ENCODE measurements around the gene MVB12B. TPM values are rescaled to one million over a fixed set of nuclear protein-coding genes. Genes with fewer than 3 reads are reported as not detected.

MVB12B gene
- total and polyA plus RNA-seq, 2 of the 8 experiments (the other 6 are each of a cell fraction or from before 2014, with no cell fraction given): 2.6 to 5.0 TPM

DNA sequence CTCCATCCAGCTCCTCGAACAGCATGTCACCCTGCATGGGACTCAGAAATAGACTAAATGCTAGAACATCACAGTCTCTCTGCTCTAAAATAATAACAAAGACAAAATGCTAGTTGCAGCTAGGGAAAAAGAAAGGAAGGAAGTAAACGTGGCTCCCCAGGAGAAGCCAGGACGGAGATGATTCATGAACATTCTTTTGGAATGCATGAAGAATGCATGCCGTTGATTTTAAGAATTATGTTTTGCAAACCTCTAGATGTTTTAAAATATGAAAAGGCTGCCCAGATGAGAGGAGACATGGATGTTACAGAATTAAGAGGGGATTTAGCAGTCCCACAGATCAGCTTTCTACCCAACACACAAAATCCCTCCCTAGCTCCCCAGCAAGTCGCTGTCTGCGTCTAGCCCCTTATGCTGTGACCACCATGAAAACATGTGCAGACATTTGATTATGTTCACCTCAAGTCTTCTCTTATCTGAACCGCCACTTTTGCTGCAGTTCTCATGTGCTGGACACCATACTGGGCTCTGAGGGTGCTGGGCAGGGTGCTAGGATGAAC is 147.7 kb downstream of the MVB12B start:
- Histone ChIP-seq H3K4ac (replicated peaks; ENCODE audit: insufficient read length, low read depth, low read length) (no peak overlapping the region), H3K79me1 (ENCODE audit: low read depth, low read length) (no peaks in the 10 kb centered on the region), H2BK5ac (ENCODE audit: low read depth, low read length) (no peak overlapping the region), H3K23ac (ENCODE audit: insufficient read length) (no peak overlapping the region), H3K9ac (replicated peaks in 1 of 4; ENCODE audit: extremely low read depth in 1 of 4, low read depth in 3 of 4, low read length in 3 of 4) (0 out of 7 replicates have a peak overlapping the region, but pooled peaks of 1 of the 4 experiments have one; percentile 19), H3K27ac (ENCODE audit: low read depth, low read length) (no peak overlapping the region), H3K14ac (ENCODE audit: insufficient read length) (no peak overlapping the region), H4K8ac (ENCODE audit: extremely low read depth, insufficient read depth, low read length) (peak overlapping the region; percentile 5; the same call in 1 of the 2 replicates), H3K36me3 (ENCODE audit: control insufficient read depth in 2 of 4, insufficient read depth in 4 of 4, low read length in 3 of 4) (no peaks in the 10 kb centered on the region), H3K79me2 (ENCODE audit: control insufficient read depth in 1 of 2, insufficient read depth in 2 of 2, low read length in 2 of 2) (no peaks in the 10 kb centered on the region), H3K27me3 (replicated peaks in 1 of 4; ENCODE audit: control insufficient read depth in 3 of 4, extremely low read depth in 1 of 4, insufficient read depth in 3 of 4, low read length in 3 of 4) (no peaks in the 10 kb centered on the region), H3K18ac (ENCODE audit: extremely low read depth, low read length) (no peak overlapping the region; the same call in 1 of the 2 replicates), H4K91ac (replicated peaks; ENCODE audit: insufficient read length, low read length) (no peak overlapping the region), H4K5ac (ENCODE audit: insufficient read length, low read depth, low read length) (no peak overlapping the region), H3K4me3 (ENCODE audit: extremely low read depth in 1 of 4, insufficient read depth in 2 of 4, low read depth in 3 of 4, low read length in 4 of 4) (no peak overlapping the region), H2AFZ (ENCODE audit: low read length) (no peak overlapping the region), H3K4me2 (ENCODE audit: insufficient read depth in 1 of 2, low read depth in 2 of 2, low read length in 2 of 2) (no peak overlapping the region), H3K4me1 (replicated peaks in 1 of 4; ENCODE audit: control insufficient read depth in 3 of 4, insufficient read depth in 4 of 4, low read length in 3 of 4) (peaks cover 0 to 13% (median 3%) of the 10 kb centered on the region in 4 experiments; a peak in 3 of 7 replicates), H3K9me3 (ENCODE audit: insufficient read depth in 2 of 2, low read depth in 1 of 2, low read length in 1 of 2) (no peaks in the 10 kb centered on the region), H3K23me2 (ENCODE audit: low read depth, low read length) (peaks cover 2% of the 10 kb centered on the region; the same call in 1 of the 2 replicates), H2BK20ac (ENCODE audit: low read length) (no peak overlapping the region), H4K20me1 (replicated peaks in 1 of 2; ENCODE audit: control insufficient read depth in 1 of 2, insufficient read depth in 2 of 2, low read length in 2 of 2) (no peaks in the 10 kb centered on the region), H2BK15ac (ENCODE audit: low read length) (no peak overlapping the region), H2BK120ac (replicated peaks; ENCODE audit: low read depth, low read length) (no peak overlapping the region), H3K56ac (replicated peaks; ENCODE audit: insufficient read length, low read depth, low read length) (no peak overlapping the region), H2BK12ac (ENCODE audit: low read depth, low read length) (no peak overlapping the region), H2AK5ac (ENCODE audit: low read depth, low read length) (no peak overlapping the region; the same call in 1 of the 2 replicates)
- no peak for TF ChIP-seq SIN3A (conservative IDR thresholded peaks at IDR 0.05 in 1 of 2, IDR thresholded peaks at IDR 0.05 in 1 of 2; ENCODE audit: low read depth in 1 of 2, low read length in 2 of 2)
- ChIA-PET CTCF (ENCODE audit: partially characterized antibody) (interaction anchor here (0.5 to 4.4 kb wide), 8 partner anchors 8 to 347 kb away, joined by 3 to 34 read pairs (median 4); no protein-coding TSS in a partner anchor), POLR2A (ENCODE audit: partially characterized antibody) (interaction anchor here (0.5 kb wide), 1 partner anchor 904 kb away, joined by 3 read pairs; no protein-coding TSS in a partner anchor)
- FAIRE-seq: no peak
- WGBS, 2 experiments (ENCODE audit: extremely low coverage in 1 of 2, insufficient coverage in 1 of 2, insufficient read length in 1 of 2, insufficient replicate concordance in 2 of 2, low coverage in 1 of 2, low lambda C conversion rate in 2 of 2, missing lambda C conversion rate in 1 of 2): 89% methylated on average over 7 of the region's 7 CpGs; no CpG with 5 or more reads in 1 of the 2 experiments
- DNase-seq (ENCODE audit: low read depth in 1 of 2, low spot score in 2 of 2): no peak
